HG03571 (cell line): ENCODE data around the gene C10orf62.

Experiments used
- ATAC-seq: cut with Tn5 transposase; IDR thresholded peaks from one replicate; pipeline ENCODE4 v1.9.1; 2021; ENCODE audit not compliant: unreplicated experiment

C10orf62 gene

DNA sequence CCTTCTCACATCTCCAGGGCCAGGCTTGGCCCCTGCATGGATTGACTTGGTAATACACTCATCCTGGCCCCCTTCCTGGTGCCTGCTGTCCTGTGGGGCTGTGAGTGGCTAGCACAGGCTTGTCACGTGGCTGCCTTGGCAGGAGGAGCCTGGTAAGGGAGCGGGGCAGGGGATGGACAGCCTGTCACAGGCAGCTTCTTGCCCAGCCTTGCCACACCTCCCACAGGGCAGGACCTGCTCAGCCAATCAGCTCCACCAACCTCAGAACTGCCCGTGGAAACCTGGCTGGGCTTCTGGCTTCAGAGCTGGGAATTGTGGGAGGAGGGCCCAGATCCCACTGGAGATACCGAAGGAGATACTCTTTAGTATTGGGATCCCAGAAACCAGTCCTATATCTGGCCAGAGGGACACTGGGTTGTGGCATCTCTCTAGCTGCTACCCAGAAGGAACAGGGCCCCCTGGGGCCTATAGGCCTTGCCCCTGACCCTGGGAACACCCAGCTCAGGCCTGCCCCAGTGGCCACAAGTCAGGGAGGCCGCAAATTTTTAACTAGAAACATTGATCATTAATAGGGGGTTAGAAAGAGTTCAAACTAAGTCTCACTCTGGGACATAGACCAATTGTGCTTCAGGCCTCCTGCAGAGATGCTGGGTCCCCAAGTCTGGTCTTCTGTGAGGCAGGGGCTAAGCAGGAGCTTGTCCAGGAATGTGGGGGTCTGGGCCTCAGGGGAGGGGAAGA, 5.3 kb upstream of the C10orf62 start, which contains the start of gene HOGA1:
Gene HOGA1 (plus strand): TSS at position 330 of the 738 bp plus-strand sequence. CDS start 315 bp downstream, at position 645.
- peak; percentile 77 for ATAC-seq

- no peak for ATAC-seq
Observed at GRCh38 chr10:97584798-97585438, 4.6 kb upstream of the C10orf62 start.

- ATAC-seq: no peak
Observed at GRCh38 chr10:97585439-97585811, 4.1 kb upstream of the C10orf62 start.

- ATAC-seq: no peak
Observed at GRCh38 chr10:97587183-97587582, 2.3 kb upstream of the C10orf62 start.

- no peak for ATAC-seq
Observed at GRCh38 chr10:97590082-97590747, 694 bp downstream of the C10orf62 start.

DNA sequence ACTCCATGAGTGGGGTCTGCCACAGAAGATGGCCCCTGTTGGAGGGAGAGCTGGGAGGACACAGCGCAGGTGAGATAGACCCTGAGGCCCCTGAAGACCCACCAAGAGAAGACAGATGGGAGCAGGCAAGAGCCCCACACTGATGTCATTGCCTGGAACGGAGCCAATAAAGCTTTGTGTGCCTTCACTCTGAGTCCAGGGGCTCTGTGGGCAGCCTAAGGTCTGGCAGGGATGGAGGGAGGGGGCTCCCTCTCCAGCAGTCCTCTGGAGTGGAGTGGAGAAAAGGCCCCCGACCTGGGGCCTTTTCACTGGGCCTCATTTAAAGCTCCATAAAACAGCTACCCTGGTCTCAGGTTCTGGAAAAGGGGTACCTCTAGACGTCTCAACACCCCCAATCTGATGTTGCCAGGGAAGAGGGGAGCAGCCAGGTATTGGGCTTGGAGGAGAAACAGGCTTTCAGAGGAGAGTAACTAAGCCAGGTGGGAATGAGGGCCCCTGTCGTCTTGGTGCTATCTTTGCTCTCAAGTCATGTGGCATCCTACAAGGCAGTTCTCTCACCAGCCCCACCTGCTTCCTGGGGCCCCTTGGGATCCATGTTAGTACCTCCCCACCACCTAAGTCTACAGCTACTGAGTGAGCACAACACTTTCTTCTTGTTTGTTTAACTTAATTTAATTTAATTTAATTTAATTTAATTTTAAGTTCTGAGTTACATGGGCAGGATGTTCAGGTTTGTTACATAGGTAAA, 1.4 kb downstream of the C10orf62 start:
- no peak for ATAC-seq

GRCh38 chr10:97593421-97593820, 3.9 kb downstream of the C10orf62 start:
- no peak for ATAC-seq

- ATAC-seq: no peak
Observed at GRCh38 chr10:97596101-97597082, 6.9 kb downstream of the C10orf62 start.

DNA sequence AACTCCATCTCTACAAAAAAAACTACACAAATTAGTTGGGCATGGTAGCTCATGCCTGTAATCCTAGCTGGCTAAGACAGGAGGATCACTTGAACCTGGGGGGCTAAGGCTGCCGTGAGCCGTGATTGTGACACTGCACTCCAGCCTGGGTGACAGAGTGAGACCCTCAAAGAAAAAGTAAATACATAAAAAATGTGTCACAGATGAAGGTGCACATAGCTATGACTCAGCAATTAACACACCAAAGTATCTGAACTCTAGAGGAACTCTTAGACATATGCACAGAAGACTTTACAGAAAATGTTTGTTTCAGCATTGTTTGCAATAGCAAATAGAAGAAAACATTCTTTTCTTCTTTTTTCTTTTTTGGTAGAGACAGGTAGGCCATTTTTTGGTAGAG, 8.3 kb downstream of the C10orf62 start:
- no peak for ATAC-seq

DNA sequence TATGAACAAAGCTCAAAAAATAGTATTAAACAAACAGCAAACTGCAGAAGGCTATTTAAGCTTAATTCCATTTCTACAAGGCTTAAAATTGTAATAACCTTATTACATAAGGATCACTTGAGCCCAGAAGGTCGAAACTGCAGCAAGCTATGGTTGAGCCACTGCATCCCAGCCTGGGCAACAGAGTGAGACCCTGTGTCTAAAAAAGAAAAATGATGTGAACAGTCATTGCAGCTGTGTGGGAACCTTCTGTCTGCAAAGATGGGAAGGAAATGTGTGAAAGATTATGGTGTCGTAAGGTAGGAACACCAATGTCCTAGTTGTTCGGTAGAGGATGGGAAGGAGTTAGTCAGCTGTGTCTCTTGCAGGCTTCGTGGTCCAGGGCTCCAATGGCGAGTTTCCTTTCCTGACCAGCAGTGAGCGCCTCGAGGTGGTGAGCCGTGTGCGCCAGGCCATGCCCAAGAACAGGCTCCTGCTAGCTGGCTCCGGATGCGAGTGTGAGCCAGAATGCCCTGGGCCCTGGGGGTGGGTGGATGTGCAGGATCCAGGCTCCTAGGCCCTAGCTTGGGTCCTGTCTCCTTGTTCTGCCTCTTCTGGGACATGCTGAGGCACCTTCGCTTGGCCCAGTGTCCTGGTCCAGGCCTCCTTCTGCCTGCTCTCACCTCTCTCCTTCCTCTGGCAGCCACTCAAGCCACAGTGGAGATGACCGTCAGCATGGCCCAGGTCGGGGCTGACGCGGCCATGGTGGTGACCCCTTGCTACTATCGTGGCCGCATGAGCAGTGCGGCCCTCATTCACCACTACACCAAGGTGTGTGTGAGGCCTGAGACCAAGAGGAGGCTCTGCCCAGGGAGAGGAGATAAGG, 9.1 kb downstream of the C10orf62 start:
- ATAC-seq: no peak

DNA sequence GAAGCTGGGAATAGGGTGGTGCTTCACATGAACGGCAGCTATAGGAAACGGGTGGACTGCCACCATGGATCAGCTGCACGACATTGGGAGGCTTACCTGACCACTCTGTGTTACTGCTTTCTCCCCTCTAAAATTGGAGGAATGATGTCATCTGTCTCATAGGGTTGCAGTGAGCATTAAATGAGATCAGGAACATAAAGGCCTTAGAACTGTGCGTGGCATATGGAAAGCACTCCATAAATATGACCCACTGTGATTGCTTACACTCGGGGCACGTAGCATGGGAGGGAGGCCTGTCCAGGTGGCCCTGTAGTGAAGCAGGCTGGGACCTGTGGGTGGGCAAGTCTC, 9.7 kb downstream of the C10orf62 start:
- ATAC-seq: no peak

- ATAC-seq: no peak
Observed at GRCh38 chr10:97600616-97601015, 11.1 kb downstream of the C10orf62 start.

DNA sequence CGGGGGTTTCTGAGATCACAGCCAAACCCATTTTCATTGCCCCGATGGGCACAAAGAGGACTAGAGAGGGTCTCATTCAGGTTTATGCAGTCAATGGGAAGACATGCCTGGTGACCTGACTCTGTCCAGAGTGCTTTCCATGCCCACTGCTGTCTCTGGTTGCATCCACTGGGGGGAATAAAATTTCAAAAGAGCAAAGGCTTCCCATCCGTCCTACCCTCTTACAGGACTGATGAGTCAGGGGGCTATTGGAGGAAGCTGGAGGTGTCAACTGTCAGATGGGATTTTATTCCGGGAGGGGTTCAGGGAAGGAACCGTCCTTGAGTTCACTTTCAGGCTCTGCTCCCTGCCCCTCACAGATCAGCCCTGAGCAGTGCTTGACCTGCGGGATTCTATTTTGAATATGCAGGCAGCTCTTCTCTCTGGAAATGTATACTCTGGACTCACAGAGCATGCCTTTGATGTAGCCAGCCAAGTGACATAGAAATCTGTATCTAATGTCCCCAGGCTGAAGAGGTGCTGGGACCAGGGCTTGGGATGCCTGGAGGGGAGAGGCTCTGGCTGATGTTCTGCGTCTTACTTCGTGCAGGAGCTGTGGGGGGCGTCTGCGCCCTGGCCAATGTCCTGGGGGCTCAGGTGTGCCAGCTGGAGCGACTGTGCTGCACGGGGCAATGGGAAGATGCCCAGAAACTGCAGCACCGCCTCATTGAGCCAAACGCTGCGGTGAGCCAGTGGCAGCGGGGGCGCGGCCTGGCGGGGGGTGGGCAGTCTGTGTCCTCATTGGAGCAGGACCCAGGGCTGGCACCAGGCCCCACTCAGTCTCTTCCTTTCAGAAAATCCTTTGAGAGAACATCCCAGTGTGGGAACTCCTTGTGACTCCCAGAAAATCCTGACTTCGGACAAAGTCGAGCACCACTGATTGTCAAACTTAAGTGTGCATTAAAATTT, 12.0 kb downstream of the C10orf62 start:
- ATAC-seq: no peak

- ATAC-seq: no peak
Observed at GRCh38 chr10:97607095-97607636, 17.6 kb downstream of the C10orf62 start.

DNA sequence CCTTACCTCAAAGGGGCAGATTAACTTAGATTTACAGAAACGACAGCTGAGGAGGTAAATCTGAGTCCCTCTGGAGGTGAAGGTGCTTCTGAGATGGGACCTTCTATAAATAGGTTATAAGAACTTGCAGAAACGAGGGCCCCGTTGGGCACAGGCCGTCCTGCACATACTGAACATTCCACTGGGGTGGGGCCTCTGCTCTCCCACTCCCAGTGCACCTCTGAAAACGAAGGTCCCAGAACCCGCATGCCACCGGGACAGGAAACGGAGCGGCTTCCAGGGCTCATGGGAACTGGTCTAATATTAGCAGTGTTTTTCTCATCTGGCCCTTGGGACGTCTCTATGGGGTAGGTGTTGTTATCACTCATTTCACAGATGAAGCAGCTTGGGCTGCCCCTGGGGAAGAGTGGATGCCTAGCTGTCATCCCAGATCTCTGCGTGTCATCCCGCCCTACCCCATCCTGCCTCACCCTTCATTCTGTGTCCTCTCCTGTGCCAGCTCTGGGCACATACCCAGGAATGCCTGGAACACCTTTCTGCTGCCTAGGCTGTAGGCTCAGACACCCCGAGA, 19.6 kb downstream of the C10orf62 start:
- ATAC-seq: no peak

DNA sequence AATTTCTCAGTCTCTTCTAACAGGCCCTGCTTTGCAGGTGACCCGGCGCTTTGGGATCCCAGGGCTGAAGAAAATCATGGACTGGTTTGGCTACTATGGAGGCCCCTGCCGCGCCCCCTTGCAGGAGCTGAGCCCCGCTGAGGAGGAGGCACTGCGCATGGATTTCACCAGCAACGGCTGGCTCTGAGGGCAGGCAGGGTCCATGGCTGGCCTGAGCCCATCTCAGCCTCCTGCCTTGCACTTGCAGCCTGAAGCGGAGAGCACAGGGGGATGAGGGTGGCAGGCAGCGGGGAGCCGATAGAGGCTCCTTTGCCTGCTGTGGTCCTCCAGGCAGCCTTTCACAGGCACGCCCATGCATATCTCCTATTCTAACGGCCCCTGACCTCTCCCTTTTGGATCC, 22.0 kb downstream of the C10orf62 start:
- no peak for ATAC-seq

- ATAC-seq: no peak
Observed at GRCh38 chr10:97612386-97612785, 22.9 kb downstream of the C10orf62 start.

DNA sequence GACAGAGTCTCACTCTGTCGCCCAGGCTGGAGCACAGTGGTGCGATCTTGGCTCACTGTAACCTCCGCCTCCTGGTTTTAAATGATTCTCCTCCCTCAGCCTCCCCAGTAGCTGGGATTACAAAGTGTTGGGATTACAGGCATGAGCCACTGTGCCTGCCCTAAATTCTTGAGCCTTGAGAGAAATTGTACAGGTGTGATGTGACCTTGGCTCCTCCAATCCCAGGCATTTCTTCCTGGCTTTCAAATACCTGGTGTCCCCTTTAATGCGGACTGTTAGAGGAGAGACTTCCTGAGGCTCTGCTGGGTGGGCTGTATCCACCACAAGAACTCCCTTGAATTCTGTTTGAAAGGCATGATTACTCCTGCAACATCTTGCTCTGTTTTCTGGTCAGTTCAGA, 28.8 kb downstream of the C10orf62 start:
- no peak for ATAC-seq
